Measurements from ENCODE around the gene NUP188.
A peak's percentile ranks its signal among the peaks of the same experiment; 100 is the strongest.

NUP188 gene, protein sequence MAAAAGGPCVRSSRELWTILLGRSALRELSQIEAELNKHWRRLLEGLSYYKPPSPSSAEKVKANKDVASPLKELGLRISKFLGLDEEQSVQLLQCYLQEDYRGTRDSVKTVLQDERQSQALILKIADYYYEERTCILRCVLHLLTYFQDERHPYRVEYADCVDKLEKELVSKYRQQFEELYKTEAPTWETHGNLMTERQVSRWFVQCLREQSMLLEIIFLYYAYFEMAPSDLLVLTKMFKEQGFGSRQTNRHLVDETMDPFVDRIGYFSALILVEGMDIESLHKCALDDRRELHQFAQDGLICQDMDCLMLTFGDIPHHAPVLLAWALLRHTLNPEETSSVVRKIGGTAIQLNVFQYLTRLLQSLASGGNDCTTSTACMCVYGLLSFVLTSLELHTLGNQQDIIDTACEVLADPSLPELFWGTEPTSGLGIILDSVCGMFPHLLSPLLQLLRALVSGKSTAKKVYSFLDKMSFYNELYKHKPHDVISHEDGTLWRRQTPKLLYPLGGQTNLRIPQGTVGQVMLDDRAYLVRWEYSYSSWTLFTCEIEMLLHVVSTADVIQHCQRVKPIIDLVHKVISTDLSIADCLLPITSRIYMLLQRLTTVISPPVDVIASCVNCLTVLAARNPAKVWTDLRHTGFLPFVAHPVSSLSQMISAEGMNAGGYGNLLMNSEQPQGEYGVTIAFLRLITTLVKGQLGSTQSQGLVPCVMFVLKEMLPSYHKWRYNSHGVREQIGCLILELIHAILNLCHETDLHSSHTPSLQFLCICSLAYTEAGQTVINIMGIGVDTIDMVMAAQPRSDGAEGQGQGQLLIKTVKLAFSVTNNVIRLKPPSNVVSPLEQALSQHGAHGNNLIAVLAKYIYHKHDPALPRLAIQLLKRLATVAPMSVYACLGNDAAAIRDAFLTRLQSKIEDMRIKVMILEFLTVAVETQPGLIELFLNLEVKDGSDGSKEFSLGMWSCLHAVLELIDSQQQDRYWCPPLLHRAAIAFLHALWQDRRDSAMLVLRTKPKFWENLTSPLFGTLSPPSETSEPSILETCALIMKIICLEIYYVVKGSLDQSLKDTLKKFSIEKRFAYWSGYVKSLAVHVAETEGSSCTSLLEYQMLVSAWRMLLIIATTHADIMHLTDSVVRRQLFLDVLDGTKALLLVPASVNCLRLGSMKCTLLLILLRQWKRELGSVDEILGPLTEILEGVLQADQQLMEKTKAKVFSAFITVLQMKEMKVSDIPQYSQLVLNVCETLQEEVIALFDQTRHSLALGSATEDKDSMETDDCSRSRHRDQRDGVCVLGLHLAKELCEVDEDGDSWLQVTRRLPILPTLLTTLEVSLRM (N-terminal part only)

DNA sequence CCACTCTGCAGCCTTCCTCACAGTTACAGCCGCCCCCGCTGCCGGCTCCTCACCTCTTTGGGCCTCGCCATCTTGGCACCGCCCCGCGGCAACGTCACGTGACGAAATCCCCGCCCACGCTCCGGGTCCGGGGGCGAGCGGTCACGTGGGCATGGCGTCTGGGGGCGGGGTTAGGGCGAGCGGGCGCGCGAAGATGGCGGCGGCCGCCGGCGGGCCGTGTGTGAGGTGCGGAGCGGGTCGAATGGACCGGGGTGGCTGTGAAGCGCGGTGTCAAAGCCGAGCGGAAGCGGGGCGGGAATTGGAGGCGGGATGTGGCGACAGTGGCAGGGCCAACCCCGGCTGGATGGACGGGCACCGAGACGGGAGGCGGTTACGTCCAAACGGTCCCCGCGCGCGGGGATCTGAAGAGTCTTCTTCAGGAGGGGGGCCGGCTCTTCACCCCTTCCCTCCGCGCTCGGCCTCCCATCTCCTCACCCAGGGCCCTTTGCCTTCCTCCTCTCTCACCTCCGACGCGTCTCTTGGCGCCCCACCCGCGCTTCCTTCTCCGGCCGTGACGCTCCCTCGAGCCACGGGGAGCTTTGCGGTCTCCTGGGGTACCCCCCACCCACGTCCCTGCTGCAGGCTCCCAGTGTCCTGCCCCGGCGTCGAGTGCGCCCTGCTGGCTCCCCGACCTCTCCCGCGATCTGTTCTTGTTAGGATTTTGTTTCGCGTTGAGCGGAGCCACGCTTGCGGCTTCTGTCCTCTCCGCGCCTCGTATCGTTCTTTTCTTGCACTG, at the start of gene NUP188, which contains the start of gene DOLK:
Gene NUP188 (plus strand): TSS at position 173 of the 775 bp plus-strand sequence. CDS start 21 bp downstream, at position 194.
Gene DOLK (minus strand): TSS at position 77 of the 775 bp plus-strand sequence. CDS start 300 bp downstream, outside the sequence.
- DNase-seq, result peak; percentile 100

DNA sequence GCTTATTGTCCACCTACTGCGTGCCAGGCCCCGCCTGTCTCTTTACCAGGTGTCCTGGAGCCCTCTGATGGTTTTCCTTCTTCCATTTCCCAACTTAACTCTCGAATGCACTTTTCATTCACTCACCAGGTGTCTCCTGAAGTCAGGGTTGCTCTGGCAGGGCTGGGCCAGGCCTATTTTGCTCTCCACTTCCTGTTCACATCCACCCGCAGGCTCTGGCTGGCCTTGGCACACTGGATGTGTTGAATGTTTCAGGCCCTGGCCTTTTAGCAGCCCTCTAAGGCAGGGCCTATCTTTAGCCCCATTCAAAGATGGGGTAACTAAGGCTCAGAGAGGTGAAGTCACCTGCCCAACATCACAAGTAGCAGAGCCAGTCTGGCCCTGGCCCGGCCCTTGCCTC, 49.1 kb upstream of the NUP188 start:
- DNase-seq, result no peak

DNA sequence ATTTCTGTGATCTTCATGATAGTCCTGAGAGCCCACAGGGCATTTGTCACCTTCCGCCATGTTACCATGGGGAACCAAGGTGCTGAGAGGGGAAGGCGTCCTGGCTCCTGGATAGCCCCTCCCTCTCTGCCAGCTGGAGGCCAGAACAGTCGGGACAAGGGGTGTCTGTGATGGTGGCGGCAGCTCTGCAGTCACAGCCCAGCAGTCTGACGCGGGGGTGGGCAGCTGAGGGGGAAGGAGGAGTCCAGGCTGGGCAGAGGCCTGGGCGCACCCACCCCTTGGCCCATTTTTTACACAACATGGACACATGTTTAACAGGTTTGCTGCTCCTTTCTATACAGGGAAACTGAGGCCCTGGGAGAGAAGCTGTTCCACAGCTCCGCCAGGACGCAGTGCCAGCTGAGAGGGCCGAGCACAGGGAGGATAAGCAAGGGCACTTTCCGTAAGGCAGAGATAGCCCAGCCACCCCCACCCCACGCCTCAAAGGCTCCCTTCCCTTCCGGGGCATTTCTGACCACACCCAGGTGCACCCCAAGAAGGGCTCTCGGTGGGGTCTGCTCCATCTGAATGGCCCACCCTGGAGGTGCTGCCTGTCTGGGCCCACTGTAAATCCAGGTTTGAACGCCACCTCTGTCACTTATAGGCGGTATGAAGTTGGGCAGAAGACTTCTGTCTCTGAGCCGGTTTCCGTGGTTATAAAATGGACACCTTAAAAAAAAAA, 48.5 kb upstream of the NUP188 start:
- no peak for DNase-seq

DNA sequence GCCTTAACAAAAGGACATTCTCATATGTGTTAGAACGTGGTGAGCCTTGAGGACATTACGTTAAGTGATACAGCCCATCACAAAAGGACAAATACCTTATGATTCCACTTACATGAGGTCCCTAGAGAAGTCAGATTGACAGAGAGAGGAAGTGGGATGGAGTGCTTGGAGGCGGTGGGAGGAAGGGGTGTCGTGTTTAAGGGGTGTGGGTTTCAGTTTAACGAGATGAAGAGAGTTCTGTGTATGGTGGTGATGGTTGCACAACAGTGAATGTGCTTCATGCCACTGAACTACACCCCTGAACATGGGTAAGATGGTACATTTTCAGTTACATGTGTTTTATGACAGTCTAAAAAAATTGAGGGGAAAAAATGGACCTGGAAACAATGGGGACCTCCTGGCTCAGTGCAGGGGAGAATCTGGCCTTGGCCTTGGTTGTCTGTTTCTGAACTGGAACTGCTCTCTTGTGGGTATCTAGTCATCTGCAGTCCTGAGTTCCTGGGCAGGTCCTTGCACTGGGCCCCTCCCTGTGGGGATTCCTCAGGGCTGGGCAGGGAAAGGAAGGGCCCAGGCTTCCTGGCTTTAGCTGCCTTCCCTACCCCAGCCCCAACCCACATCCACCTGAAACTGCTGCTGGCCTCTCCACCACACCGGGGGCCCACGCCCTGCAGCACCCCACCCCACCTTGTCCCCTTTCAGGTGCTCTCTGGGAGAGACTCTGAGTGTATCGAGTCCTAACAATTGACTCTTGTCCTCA, 47.8 kb upstream of the NUP188 start:
- peak; percentile 46 for DNase-seq

DNA sequence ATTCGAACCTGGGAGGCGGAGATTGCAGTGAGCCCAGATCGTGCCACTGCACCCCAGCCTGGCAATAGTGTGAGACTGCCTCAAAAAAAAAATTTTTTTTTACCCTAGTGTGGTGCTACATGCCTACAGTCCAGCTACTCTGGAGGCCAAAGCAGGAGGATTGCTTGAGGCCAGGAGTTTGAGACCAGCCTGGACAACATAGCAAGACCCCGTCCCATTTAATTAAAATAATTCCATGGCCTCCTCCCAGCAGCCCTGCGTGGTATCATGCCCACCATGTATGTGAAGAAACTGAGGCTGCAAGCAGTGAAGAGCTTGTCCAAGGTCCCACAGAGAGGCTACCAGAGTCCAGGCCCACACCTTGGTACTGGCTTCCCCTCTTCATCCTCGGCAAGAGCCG, 46.1 kb upstream of the NUP188 start:
- DNase-seq, result no peak

DNA sequence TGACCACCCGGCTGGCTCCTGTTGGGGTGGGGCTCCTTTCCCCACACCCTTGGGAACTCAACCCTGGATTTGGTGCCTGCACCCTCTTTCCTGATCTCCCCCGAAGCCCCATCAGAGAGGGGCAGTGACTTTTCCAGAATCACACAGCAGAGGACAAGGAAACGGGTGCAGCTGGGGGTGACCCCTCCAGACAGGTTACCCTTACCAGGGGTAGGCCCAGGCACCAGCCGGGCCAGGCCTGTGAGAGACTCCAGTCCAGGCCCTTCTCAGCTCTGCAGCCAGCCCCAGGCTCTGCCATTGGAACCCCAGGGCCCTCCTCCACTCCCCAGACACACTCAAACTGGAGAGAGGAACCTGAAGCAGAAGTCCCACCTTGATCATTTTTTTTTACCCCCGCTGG, 45.7 kb upstream of the NUP188 start:
- DNase-seq, result no peak

DNA sequence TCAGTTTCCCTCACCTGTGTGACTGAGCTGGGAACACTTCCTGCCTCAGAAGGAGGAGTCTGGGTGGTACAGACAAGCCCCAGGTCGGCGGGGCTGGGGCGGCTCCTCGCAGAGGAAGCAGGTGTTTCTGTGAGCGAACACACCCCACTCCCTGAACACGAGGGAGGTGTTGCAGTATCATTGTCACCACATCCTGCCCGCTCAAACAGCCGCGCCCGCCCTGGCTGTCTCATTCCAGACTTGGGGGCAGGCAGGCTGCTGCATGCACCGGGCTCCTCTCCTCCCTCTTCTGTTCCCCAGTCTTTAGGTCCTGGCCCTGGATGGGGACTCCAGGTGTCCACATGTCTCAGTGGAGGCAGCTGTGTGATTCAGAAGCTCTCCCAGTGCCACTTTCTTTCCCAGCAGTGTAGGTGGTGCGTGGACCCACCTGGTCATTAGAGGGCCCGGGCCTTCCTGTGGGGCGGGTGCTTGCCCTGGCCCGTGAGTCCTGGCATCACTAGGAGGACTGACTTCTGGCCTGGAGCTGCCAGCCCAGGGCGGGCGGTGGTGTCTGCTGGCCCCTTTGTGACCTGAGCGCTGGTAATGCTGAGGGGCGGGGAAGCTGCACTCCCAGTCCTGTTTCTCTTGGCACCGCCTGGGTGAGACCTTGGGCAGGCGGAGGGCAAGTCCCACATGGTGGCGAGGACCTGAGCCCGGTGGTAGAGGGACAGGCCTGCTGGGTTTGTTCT, 45.0 kb upstream of the NUP188 start:
- DNase-seq, result peak; percentile 88

DNA sequence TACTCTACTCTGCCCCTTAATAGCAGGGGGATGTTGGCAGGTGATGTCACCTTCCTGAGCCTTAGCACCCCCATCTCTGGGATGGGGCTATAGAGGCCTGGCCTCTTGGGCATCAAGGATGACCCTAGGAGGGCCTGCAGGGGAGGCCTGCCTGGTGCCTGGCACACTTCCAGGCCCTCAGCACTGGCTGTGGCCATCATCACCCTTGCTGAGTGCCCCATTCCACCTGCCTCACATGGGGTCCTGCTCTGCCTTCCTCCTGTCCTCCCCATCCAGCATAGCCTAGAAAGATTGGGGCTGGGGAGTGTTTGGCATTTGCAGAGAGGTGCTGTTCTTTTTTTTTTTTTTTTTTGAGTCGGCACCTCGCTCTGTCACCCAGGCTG, 44.4 kb upstream of the NUP188 start:
- DNase-seq, result no peak

DNA sequence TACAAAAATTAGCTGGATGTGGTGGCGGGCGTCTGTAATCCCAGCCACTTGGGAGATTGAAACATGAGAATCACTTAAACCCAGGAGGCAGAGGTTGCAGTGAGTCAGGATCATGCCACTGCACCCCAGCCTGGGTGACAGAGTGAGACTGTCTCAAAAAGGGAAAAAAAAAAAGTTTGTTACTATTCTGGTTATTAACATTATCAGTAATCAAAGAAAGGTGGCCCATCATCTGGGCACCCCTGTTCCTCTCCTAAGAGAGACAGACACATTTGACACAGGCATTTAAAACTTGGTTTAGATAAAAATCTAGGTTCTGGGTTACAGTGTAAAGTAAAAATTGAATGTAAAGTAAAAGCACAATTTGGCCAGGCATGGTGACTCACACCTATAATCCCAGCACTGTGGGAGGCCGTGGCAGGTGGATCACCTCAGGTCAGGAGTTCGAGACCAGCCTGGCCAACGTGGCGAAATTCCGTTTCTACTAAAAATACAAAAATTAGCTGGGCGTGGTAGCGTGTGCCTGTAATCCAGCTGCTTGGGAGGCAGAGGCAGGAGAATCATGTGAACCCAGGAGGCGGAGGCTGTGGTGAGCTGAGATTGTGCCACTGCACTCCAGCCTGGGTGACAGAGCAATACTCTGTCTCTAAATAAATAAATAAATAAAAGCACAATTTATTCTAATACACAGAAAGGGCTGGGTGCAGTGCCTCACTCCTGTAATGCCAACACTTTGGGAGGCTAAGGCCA, 43.5 kb upstream of the NUP188 start:
- DNase-seq, result no peak

DNA sequence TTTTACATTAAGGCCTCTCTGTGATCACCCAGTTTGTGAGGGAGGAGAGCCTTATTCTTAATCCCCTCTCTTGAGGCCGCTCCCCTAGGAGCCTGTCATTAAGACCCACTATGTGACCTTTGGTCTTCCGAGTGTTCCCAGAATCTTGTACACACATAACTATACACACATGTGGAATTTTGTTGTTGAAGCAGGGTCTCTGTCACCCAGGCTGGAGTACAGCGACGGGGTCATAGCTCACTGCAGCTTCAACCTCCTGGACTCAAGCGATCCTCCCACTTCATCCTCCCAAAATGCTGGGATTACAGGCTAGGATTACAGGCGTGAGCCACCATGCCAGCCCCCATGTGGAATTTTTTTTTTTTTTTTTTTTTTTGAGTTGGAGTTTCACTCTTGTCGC, 41.5 kb upstream of the NUP188 start:
- DNase-seq, result no peak

DNA sequence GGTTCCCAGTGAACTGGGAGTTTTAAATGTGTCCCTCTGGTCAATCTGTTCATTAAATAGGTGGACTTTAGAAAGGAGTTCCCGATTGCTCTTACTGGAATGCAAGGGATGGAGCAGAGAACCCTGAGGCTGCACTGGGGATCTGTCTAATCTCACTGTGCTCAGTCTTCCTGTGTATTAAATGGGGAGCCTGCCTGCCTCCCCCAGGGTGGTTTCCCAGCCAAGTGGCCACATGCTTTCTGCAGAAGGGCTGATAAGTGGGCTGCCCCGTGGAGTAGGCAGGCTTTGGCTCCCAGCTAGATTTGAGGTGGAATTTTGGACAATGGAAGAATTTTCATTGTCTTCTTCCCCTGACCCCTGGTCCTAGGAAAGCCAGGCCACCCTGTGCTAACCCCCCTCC, 40.8 kb upstream of the NUP188 start:
- no peak for DNase-seq

DNA sequence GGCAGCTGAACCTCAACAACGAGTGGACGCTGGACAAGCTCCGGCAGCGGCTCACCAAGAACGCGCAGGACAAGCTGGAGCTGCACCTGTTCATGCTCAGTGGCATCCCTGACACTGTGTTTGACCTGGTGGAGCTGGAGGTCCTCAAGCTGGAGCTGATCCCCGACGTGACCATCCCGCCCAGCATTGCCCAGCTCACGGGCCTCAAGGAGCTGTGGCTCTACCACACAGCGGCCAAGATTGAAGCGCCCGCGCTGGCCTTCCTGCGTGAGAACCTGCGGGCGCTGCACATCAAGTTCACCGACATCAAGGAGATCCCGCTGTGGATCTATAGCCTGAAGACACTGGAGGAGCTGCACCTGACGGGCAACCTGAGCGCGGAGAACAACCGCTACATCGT, 39.1 kb upstream of the NUP188 start:
- no peak for DNase-seq

DNA sequence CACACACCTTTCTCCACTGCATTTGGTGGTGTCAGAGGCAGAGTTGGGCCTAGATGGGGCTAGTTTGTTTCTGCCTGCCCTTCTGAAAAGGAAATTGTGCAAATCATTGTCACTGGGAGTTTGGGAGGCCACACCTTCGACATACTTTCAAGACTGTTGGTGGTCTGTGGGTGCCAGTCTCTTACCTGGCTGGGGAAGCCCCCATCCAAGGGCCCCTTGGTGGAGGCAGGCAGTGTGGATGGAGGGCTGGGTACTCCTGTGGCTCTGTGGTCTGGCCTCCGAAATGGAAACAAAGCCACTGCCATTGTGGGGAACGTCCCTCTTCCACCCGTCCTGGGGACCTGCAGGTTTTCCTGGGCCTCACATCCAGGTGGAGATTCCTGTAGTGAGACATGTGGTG, 37.6 kb upstream of the NUP188 start:
- DNase-seq, result no peak

DNA sequence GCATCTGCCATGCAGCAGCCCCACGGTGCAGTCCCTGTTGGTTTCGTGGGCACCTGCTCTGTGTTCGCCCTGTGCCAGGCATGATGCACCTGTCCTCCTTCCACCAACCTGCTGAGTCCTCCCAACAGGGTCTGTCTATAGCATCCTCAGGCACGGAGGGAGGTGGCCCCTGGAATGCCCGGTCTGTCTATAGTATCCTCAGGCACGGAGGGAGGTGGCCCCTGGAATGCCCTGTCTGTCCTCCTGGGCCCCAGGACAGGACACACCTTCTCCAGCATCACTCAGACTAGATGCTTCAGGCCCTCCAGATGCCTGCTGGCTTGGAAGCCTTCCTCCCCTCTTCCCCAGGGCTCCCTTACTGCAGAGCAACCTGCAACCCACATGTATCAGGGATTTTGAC, 36.6 kb upstream of the NUP188 start:
- DNase-seq, result no peak

DNA sequence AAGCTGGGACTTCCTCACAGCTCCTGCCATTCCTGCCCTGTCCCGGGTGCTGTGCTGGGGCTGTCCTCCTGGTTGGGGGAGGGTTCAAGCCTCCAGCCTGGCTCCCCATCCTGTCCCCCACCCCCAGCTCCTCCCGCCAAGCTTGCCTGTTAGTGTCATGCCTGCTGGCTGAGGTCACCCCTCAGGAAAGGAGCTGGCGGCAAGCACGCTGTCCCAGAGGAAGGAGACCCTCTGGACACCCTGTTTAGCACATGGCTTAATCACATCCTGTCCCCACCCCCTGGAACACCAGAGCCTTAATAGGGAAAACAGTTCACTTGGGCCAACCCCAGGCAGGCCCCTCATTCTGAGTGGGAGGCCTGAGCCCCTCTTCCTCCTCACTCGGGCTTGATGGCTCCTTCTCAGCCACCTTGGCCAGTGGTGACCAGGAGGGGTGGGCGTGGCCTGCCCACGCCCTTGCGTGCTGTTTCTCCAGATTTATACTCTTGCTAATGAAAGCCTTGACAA, 35.9 kb upstream of the NUP188 start:
- DNase-seq, result no peak

DNA sequence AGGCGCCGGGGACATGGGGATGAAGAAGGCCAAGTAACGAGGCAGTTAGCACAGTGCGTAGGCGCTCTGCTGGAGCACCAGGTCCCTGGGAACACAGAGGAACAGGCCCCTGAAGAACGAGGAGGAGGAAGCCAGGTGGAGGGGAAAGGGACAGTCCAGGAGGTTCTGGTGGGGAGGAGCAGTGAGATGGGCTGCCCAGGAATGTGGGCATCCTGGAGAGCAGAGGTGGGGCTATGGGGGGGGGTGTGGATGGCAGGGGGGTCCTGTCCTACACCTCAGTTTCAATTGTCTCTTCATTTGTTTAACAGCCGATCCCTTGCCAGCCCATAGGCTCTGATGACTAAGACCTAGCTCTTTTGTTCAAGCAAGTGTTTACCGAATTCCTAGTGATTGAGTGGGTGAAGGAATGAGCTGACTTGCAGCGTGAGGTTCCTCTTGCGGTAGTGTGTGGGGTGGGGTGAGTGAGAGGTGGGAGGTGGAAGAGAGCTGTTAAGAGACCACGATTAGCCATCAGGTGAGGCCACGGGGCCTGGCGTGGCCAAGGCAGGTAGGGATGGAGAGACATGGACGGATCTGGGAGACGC, 35.1 kb upstream of the NUP188 start:
- no peak for DNase-seq

DNA sequence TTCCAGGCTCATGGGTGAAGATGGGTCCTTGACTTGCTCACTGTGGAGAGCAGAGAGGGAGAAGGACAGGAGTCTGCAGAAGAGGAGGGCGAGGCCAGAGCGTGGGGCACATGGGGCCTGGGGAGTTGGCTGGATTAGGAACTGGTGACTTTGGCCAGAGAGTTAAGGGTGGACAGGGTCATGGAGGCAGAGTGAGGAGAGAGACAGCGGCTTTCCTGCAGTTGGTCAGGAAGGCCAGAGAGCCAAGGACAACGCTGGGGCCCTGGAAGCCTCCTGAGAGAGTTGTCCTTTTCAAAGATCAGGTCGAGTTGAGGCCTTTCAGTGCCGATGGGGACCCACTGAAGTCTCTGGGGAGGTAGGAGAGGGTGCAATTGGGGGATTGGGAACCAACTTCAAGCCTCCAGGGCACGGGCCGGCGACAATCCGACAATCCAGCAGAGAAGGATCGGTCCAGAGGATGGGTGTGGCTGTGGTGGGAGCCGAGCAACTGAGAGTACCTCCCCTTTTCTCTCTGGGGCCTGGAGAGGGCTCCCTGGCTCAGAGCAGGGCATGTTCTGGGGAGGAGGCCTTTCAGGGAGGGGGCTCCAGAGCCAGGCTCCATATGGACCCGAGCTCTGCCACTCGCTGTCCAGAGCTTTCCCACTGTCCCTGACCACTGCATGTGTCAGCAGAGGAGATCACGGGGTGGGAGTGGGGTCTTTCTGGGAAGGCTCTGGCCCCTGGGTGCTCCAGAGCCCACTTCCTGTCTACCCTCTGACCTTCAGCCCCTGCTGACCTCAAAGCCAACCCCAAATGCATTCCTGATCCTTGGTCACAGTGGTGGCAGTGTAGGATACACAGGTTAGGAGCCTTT, 34.2 kb upstream of the NUP188 start:
- no peak for DNase-seq

Measured in stimulated activated CD8-positive, alpha-beta memory T cell treated with anti-CD3 and anti-CD28 coated beads, Interleukin-4, amount 100 ng/mL, for 48 hours (primary cell).